Measurements from ENCODE around the gene UVRAG.

The UVRAG gene

GRCh38 chr11:76164861-76165751 lies 350.1 kb downstream of the UVRAG start:
- no peak for TF ChIP-seq CTCF (conservative IDR thresholded peaks at IDR 0.05)
- H3K27ac ChIP-seq = no peak overlapping the region

- TF ChIP-seq CTCF (conservative IDR thresholded peaks at IDR 0.05) = no peak
Measured at GRCh38 chr11:76166314-76166713, 351.3 kb downstream of the UVRAG start.

GRCh38 chr11:76167590-76167989 lies 352.6 kb downstream of the UVRAG start:
- no peak overlapping the region for H3K27ac ChIP-seq
- no peak for TF ChIP-seq CTCF (conservative IDR thresholded peaks at IDR 0.05)

More at GRCh38 chr11:76166314-76166713, 351.3 kb downstream of the UVRAG start:
- H3K27ac ChIP-seq = no peak overlapping the region

GRCh38 chr11:76169473-76169896 lies 354.5 kb downstream of the UVRAG start:
- no peak overlapping the region for H3K27ac ChIP-seq
- no peak for TF ChIP-seq CTCF (conservative IDR thresholded peaks at IDR 0.05)

GRCh38 chr11:76170468-76170867 lies 355.5 kb downstream of the UVRAG start:
- no peak for TF ChIP-seq CTCF (conservative IDR thresholded peaks at IDR 0.05)
- no peak overlapping the region for H3K27ac ChIP-seq

GRCh38 chr11:76172583-76172982 lies 357.6 kb downstream of the UVRAG start:
- TF ChIP-seq CTCF (conservative IDR thresholded peaks at IDR 0.05) = no peak
- no peak overlapping the region for H3K27ac ChIP-seq

GRCh38 chr11:76173663-76174062 lies 358.7 kb downstream of the UVRAG start:
- no peak overlapping the region for H3K27ac ChIP-seq
- TF ChIP-seq CTCF (conservative IDR thresholded peaks at IDR 0.05) = no peak

All from VCaP (cell line).